ENCODE measurements around the gene DNAJC7.
"Not testable (repeated sequence)": the region's sequence is repeated elsewhere in the genome, so short reads cannot be mapped to it uniquely, and the experiment has no call there.

DNAJC7 gene

GRCh38 chr17:41957031-41957868 is 60.0 kb downstream of the DNAJC7 start:
- no peak for DNase-seq (ENCODE audit: low read depth in 2 of 2)

DNA sequence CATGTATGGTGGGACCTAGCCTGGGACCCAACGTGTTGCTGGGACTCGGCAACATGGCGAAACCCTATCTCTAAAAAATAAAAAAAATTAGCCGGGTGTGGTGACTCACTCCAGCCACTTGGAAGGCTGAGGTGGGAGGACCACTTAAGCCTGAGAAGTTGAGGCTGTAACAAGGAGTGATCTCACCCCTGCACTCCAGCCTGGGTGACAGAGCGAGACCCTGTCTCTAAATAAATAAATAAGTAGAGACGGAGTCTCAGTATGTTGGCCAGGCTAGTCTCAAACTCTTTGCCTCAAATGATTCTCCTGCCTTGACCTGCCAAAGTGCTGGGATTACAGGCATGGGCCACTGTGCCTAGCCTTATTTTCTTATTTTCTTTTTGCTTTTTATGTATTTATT is 60.7 kb downstream of the DNAJC7 start:
- no peak for DNase-seq (ENCODE audit: low read depth in 2 of 2)

GRCh38 chr17:41948762-41949460 is 68.3 kb downstream of the DNAJC7 start:
- no peak for DNase-seq (ENCODE audit: low read depth in 2 of 2)

- DNase-seq (ENCODE audit: low read depth in 2 of 2), result no peak
Measured at GRCh38 chr17:41944943-41945342, 72.3 kb downstream of the DNAJC7 start.

GRCh38 chr17:41943492-41943891 is 73.7 kb downstream of the DNAJC7 start:
- no peak for DNase-seq (ENCODE audit: low read depth in 2 of 2)

DNA sequence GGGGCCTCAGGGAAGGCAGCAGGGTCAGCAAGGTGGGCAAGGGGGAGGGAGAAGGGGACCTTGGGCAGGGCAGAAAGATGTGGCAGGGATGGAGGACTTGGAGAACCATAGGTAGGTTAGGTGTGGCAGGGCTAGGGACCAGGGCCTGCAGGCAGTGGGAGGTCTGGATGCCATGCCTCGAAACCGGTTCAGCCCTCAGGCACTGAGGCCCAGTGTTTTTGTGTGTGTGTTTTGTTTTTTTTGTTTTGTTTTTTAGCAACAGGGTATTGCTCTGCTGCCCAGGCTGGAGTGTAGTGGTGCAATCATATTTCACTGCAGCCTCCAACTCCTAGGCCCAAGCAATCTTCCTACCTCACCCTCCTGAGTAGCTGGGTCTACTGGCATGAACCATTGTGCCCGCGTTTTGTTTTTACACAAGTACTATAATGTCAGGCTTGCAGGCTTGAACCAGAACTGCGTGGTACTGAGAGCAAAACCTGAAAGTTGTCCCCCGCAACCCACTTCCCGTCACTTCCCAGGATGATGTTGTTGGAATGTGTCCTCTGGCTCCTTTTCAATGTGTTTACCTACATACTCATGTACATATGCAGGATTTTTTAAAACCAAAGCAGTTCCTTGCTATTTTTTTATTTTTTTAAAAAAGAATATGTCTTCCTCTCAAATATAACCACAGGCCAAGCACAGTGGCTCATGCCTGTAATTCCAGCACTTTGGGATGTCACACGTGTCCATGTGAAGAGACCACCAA is 74.4 kb downstream of the DNAJC7 start:
- no peak for DNase-seq (ENCODE audit: low read depth in 2 of 2)

GRCh38 chr17:41941168-41941567 is 76.1 kb downstream of the DNAJC7 start:
- no peak for DNase-seq (ENCODE audit: low read depth in 2 of 2)

- no peak for DNase-seq (ENCODE audit: low read depth in 2 of 2)
Measured at GRCh38 chr17:41939693-41940090, 77.5 kb downstream of the DNAJC7 start.

- no peak for DNase-seq (ENCODE audit: low read depth in 2 of 2)
Measured at GRCh38 chr17:41939044-41939692, 78.1 kb downstream of the DNAJC7 start.

DNA sequence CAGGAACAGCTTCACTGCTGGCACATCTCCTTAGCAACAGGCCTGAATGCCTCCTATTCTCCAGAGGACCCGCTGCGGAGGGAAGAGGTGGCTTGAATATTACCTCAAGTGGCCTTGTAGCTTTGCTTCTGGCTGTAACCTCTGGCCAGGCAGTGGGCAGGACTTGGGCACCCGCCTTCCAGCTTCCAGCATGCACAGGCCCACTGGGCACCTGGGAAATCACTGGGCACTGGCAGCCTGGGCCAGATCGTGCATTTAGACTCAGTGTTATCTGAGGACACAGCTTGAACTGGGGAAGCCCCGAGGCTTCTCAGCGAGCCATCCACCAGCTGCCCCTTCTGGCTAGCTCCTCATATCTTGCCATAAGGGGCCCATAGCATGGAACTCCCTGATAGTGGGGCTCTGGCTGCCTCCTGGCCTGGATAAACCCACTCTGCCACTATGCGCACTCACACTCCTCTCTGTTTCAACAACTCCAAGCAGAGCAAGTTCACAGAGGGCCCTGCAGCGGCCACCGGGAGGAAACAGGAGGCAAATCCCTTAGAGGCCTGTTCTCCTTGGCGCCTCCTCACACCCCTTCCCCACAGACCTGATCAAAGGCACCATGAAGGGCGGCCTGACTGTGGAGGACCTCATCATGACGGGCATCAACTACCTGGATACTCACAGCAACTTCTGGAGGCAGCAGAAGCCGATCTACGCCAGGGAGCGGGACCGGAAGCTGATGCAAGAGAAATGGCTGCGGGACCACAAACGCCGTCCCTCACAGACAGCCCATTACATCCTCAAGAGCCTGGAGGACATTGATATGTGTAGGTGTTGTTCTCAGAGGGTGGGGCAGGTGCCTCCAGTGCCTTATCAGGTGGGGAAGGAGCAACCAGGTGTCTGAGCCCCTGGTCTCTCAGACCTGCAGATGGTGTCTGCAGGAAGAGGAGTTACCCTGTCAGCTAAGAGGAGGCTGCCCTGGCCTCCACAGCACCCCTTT is 79.0 kb downstream of the DNAJC7 start:
- no peak for DNase-seq (ENCODE audit: low read depth in 2 of 2)

DNA sequence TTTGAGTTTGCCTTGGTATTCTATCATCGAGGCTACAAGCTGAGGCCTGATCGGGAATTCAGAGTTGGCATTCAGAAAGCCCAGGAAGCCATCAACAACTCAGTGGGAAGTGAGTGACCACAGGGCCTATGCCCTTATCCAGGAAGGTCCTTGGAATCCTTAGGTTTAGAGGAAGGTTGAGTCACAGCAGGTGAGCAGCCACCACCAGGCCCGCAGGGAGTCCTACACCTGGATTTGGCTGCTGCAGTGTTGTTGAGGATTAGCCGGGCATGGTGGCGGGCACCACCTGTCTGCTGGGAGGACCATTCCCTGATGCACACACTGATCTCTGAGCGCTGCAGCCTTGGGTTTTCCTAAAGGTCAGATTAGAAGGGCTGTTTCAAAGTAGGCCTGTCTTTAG is 81.6 kb downstream of the DNAJC7 start:
- no peak for DNase-seq (ENCODE audit: low read depth in 2 of 2)

- no peak for DNase-seq (ENCODE audit: low read depth in 2 of 2)
Measured at GRCh38 chr17:41932816-41933389, 84.3 kb downstream of the DNAJC7 start.

GRCh38 chr17:41931715-41932114 is 85.5 kb downstream of the DNAJC7 start:
- not testable (repeated sequence) for DNase-seq (ENCODE audit: low read depth in 2 of 2)

DNA sequence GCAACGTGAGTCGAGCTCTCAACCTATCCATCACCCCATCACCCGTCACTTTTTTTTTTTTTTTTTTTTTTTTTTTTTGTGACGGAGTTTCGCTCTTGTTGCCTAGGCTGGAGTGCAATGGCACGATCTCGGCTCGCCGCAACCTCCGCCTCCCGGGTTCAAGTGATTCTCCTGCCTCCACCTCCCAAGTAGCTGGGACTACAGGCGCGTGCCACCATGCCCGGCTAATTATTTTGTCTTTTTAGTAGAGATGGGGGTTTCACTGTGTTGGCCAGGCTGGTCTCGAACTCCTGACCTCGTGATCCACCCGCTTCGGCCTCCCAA is 86.4 kb downstream of the DNAJC7 start:
- not testable (repeated sequence) for DNase-seq (ENCODE audit: low read depth in 2 of 2)

- DNase-seq (ENCODE audit: low read depth in 2 of 2), result peak; percentile 92 to 94
Measured at GRCh38 chr17:41930009-41930832, 87.0 kb downstream of the DNAJC7 start, which contains the start of gene ODAD4. ODAD4 (plus strand) TSS chr17:41930617; CDS start chr17:41930724, 107 bp downstream.

DNA sequence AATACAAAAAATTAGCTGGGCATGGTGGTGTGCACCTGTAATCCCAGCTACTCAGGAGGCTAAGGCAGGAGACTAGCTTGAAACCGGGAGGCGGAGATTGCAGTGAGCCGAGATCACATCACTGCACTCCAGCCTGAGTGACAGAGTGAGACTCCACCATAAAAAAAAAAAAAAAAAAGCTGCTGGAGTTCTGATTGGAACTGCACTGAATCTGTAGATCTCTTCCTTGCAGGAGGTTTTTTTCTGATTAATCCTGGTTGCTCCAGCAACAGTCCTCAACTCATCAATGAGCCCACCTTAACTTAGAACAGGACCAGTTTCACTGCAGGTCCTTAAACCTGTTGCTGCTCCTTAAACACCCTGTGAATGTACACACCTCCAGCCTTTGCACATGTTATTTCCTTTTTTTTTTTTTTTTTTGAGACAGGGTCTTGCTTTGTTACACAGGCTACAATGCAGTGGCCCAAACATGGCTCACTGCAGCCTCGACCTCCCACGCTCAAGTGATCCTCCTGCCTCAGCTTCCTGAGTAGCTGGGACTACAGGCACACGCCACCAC is 88.5 kb downstream of the DNAJC7 start:
- no peak for DNase-seq (ENCODE audit: low read depth in 2 of 2)

Data from stimulated activated CD4-positive, alpha-beta T cell treated with anti-CD3 and anti-CD28 coated beads, Interleukin-12 subunit alpha, Interleukin-12 subunit beta, amount 100 ng/mL, for 24 hours (primary cell).